HEK293T (cell line): ENCODE data around the gene UPP2.

Experiments used
- ARNT ChIP-seq: fragments of 450-650 bp; IDR thresholded peaks from 2 replicates; pipeline ENCODE4 v1.6.1; 2017; ENCODE audit warnings: mild to moderate bottlenecking
- BHLHE40 ChIP-seq: fragments of 450-650 bp; IDR thresholded peaks from 2 replicates; pipeline ENCODE4 v1.6.1; 2016; ENCODE audit warnings: mild to moderate bottlenecking, moderate library complexity, borderline replicate concordance
- CTBP1 ChIP-seq: fragments of 450-650 bp; IDR thresholded peaks from 2 replicates; pipeline ENCODE4 v1.6.1; 2016; ENCODE audit warnings: borderline replicate concordance
- ELF4 ChIP-seq: fragments of 450-650 bp; IDR thresholded peaks from 2 replicates; pipeline ENCODE4 v1.6.1; 2017; ENCODE audit warnings: antibody characterized with exemption
- FOXK2 ChIP-seq: fragments of 450-650 bp; IDR thresholded peaks from 2 replicates; pipeline ENCODE4 v1.6.1; 2016; ENCODE audit warnings: mild to moderate bottlenecking
- FOXM1 ChIP-seq: fragments of 450-650 bp; IDR thresholded peaks from 2 replicates; pipeline ENCODE4 v1.6.1; 2017; ENCODE audit warnings: mild to moderate bottlenecking, borderline replicate concordance
- HDGF ChIP-seq: fragments of 450-650 bp; IDR thresholded peaks from 2 replicates; pipeline ENCODE4 v1.6.1; 2017; ENCODE audit warnings: antibody characterized with exemption, borderline replicate concordance
- NFRKB ChIP-seq: fragments of 450-650 bp; IDR thresholded peaks from 2 replicates; pipeline ENCODE4 v1.6.1; 2016; ENCODE audit warnings: mild to moderate bottlenecking, moderate library complexity
- SP1 ChIP-seq: fragments of 450-650 bp; IDR thresholded peaks from 2 replicates; pipeline ENCODE4 v1.6.1; 2017
- SUZ12 ChIP-seq: fragments of 450-650 bp; IDR thresholded peaks from 2 replicates; pipeline ENCODE4 v1.6.1; 2016; ENCODE audit warnings: mild to moderate bottlenecking
- TARDBP ChIP-seq: fragments of 450-650 bp; IDR thresholded peaks from 2 replicates; pipeline ENCODE4 v1.6.1; 2016
- ZNF384 ChIP-seq: fragments of 450-650 bp; IDR thresholded peaks from 2 replicates; pipeline ENCODE4 v1.6.1; 2016

DNA sequence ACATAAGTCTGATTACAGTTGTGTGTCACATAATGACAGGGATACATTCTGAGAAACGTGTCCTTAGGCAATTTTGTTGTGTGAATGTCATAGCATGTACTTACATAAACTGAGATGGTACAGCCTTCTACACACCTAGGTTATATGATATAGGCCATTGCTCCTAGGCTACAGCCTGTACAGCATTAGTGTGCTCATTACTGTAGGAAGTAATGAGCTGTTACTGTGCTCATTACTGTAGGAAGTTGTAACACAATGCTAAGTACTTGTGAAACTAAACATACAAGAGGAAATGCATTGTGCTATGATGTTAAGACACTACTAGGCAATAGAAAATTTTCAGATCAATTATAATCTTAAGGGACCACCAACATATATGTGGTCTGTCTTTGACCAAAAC lies 72.8 kb downstream of the UPP2 start:
- no peak for TF ChIP-seq ELF4
- no peak for TF ChIP-seq ARNT
- TF ChIP-seq FOXM1 = no peak
- no peak for TF ChIP-seq SUZ12
- no peak for TF ChIP-seq FOXK2
- no peak for TF ChIP-seq ZNF384
- no peak for TF ChIP-seq HDGF
- no peak for TF ChIP-seq BHLHE40
- TF ChIP-seq NFRKB = no peak
- no peak for TF ChIP-seq TARDBP
- no peak for TF ChIP-seq CTBP1
- no peak for TF ChIP-seq SP1
